K562 (cell line): ENCODE results near the gene PRR19. TPM values are rescaled to one million over a fixed set of nuclear protein-coding genes. Genes with fewer than 3 reads are reported as not detected.

ENCODE experiments used
- FOXK1 ChIP-seq: sonication (generic); formaldehyde crosslinking; IDR thresholded peaks from 2 replicates; pipeline ENCODE4 v1.8.0; 2022; ENCODE audit warnings: missing genetic modification reagents, mild to moderate bottlenecking, borderline replicate concordance
- GABPB2 ChIP-seq: fragments of 250-450 bp; sonication (Bioruptor Pico); conservative IDR thresholded peaks from 2 replicates; pipeline ENCODE4 v1.5.1; 2021; ENCODE audit warnings: mild to moderate bottlenecking
- KHSRP ChIP-seq: fragments of 450-650 bp; IDR thresholded peaks from 2 replicates; pipeline ENCODE4 v1.6.1; 2017
- NCOA4 ChIP-seq: fragments of 450-650 bp; IDR thresholded peaks from 2 replicates; pipeline ENCODE4 v1.6.1; 2018; ENCODE audit warnings: mild to moderate bottlenecking; ENCODE audit not compliant: partially characterized antibody
- NFATC3 ChIP-seq: fragments of 450-650 bp; IDR thresholded peaks from 2 replicates; pipeline ENCODE4 v1.6.1; 2017; ENCODE audit warnings: mild to moderate bottlenecking
- POLR3A ChIP-seq: IDR thresholded peaks from 2 replicates; pipeline ENCODE4 v1.6.1; 2011; ENCODE audit warnings: borderline replicate concordance, mild to moderate bottlenecking, moderate library complexity; ENCODE audit not compliant: insufficient read length, insufficient read depth; ENCODE audit errors: extremely low read depth
- TAF7 ChIP-seq: fragments of 450-650 bp; IDR thresholded peaks from 2 replicates; pipeline ENCODE4 v1.6.1; 2016; ENCODE audit warnings: missing genetic modification characterization, missing compliant biosample characterization
- polyA plus RNA-seq, 8 experiments: library from polyadenylated mRNA; depleted of rRNA in 4 of 8; stranded (reverse) in 5 of 8; unstranded in 3 of 8; fragments of >200 nt; fragmentation: Nextera tagmentation in 2 of 8; fragmentation: Illumina TruSeq in 1 of 8; extraction: Ambion mirVana in 2 of 8; extraction: Trizol in 1 of 8; gene quantifications; 2 replicates each; pipeline versions ENCODE4 v1.2.1 to v1.2.3, GENCODE V29; 2011 to 2014; ENCODE audit warnings: inconsistent platforms in 1 of 8, missing spikeins in 1 of 8
- total RNA-seq, 7 experiments: library from RNA; depleted of rRNA in 6 of 7; stranded (reverse); fragments of >200 nt in 6 of 7; fragmentation: Illumina TruSeq in 2 of 7; extraction: Trizol in 2 of 7; gene quantifications; 2 replicates each; pipeline versions ENCODE4 v1.2.1 to v1.2.3, GENCODE V29; 2011 to 2021; ENCODE audit warnings: low replicate concordance in 1 of 7
- TF ChIP-seq, protein P1 (sequence below): fragments of 450-650 bp; IDR thresholded peaks from 2 replicates; pipeline ENCODE4 v1.6.1; 2016; ENCODE audit warnings: mild to moderate bottlenecking, moderate library complexity
- TF ChIP-seq, protein P2 (sequence below): fragments of 250-450 bp; sonication (Bioruptor Pico); IDR thresholded peaks from 2 replicates; pipeline ENCODE4 v1.4.0; 2020; ENCODE audit warnings: mild to moderate bottlenecking

The PRR19 gene
- total and polyA plus RNA-seq, 9 of the 15 experiments (the other 6 are each of a cell fraction or from before 2014, with no cell fraction given): 0.10 to 1.6 (median 0.54) TPM

DNA sequence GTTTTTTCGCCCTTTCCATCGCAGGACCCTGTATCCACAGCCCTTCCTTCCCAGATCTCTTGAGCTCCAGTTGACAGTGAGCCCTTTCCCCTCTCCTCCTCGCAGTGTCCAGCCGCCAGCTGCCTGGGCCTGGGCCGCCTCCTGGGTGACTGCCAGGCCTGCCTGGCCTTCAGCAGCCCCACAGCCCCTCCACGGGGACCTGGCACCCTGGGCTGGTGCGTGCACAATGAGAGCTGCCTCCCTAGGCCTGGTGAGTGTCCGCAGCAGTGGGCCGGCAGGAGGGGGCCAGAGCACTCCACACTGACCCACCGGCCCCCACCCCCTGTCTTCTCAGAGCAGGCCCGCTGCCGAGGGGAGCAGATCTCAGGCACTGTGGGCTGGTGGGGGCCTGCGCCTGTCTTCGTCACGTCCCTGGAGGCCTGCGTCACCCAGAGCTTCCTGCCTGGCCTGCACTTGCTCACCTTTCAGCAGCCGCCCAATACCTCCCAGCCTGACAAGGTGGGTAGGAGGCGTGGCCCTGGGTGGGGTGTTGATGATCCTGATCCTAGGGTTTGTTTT lies 42.5 kb downstream of the PRR19 start (continued):
- TF ChIP-seq, protein P1, sequence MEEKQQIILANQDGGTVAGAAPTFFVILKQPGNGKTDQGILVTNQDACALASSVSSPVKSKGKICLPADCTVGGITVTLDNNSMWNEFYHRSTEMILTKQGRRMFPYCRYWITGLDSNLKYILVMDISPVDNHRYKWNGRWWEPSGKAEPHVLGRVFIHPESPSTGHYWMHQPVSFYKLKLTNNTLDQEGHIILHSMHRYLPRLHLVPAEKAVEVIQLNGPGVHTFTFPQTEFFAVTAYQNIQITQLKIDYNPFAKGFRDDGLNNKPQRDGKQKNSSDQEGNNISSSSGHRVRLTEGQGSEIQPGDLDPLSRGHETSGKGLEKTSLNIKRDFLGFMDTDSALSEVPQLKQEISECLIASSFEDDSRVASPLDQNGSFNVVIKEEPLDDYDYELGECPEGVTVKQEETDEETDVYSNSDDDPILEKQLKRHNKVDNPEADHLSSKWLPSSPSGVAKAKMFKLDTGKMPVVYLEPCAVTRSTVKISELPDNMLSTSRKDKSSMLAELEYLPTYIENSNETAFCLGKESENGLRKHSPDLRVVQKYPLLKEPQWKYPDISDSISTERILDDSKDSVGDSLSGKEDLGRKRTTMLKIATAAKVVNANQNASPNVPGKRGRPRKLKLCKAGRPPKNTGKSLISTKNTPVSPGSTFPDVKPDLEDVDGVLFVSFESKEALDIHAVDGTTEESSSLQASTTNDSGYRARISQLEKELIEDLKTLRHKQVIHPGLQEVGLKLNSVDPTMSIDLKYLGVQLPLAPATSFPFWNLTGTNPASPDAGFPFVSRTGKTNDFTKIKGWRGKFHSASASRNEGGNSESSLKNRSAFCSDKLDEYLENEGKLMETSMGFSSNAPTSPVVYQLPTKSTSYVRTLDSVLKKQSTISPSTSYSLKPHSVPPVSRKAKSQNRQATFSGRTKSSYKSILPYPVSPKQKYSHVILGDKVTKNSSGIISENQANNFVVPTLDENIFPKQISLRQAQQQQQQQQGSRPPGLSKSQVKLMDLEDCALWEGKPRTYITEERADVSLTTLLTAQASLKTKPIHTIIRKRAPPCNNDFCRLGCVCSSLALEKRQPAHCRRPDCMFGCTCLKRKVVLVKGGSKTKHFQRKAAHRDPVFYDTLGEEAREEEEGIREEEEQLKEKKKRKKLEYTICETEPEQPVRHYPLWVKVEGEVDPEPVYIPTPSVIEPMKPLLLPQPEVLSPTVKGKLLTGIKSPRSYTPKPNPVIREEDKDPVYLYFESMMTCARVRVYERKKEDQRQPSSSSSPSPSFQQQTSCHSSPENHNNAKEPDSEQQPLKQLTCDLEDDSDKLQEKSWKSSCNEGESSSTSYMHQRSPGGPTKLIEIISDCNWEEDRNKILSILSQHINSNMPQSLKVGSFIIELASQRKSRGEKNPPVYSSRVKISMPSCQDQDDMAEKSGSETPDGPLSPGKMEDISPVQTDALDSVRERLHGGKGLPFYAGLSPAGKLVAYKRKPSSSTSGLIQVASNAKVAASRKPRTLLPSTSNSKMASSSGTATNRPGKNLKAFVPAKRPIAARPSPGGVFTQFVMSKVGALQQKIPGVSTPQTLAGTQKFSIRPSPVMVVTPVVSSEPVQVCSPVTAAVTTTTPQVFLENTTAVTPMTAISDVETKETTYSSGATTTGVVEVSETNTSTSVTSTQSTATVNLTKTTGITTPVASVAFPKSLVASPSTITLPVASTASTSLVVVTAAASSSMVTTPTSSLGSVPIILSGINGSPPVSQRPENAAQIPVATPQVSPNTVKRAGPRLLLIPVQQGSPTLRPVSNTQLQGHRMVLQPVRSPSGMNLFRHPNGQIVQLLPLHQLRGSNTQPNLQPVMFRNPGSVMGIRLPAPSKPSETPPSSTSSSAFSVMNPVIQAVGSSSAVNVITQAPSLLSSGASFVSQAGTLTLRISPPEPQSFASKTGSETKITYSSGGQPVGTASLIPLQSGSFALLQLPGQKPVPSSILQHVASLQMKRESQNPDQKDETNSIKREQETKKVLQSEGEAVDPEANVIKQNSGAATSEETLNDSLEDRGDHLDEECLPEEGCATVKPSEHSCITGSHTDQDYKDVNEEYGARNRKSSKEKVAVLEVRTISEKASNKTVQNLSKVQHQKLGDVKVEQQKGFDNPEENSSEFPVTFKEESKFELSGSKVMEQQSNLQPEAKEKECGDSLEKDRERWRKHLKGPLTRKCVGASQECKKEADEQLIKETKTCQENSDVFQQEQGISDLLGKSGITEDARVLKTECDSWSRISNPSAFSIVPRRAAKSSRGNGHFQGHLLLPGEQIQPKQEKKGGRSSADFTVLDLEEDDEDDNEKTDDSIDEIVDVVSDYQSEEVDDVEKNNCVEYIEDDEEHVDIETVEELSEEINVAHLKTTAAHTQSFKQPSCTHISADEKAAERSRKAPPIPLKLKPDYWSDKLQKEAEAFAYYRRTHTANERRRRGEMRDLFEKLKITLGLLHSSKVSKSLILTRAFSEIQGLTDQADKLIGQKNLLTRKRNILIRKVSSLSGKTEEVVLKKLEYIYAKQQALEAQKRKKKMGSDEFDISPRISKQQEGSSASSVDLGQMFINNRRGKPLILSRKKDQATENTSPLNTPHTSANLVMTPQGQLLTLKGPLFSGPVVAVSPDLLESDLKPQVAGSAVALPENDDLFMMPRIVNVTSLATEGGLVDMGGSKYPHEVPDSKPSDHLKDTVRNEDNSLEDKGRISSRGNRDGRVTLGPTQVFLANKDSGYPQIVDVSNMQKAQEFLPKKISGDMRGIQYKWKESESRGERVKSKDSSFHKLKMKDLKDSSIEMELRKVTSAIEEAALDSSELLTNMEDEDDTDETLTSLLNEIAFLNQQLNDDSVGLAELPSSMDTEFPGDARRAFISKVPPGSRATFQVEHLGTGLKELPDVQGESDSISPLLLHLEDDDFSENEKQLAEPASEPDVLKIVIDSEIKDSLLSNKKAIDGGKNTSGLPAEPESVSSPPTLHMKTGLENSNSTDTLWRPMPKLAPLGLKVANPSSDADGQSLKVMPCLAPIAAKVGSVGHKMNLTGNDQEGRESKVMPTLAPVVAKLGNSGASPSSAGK: no peak
- TF ChIP-seq, protein P2, sequence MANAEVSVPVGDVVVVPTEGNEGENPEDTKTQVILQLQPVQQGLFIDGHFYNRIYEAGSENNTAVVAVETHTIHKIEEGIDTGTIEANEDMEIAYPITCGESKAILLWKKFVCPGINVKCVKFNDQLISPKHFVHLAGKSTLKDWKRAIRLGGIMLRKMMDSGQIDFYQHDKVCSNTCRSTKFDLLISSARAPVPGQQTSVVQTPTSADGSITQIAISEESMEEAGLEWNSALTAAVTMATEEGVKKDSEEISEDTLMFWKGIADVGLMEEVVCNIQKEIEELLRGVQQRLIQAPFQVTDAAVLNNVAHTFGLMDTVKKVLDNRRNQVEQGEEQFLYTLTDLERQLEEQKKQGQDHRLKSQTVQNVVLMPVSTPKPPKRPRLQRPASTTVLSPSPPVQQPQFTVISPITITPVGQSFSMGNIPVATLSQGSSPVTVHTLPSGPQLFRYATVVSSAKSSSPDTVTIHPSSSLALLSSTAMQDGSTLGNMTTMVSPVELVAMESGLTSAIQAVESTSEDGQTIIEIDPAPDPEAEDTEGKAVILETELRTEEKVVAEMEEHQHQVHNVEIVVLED (CRISPR knock-in tag): no peak
- TF ChIP-seq FOXK1 (no peak), GABPB2 (CRISPR knock-in tag) (no peak), NCOA4 (no peak), NFATC3 (no peak), TAF7 (tag) (no peak), POLR3A (no peak), KHSRP (no peak)
